B cell (primary cell): Measurements from ENCODE around the gene RNLS. TPM values are rescaled to one million over a fixed set of nuclear protein-coding genes. Genes with fewer than 3 reads are reported as not detected.

Experiments
- ATAC-seq: fragments of 200-7000 bp; cut with Tn5 transposase; one replicate; pipeline ENCODE4 v1.10.0; 2021; ENCODE audit warnings: low read depth, mild to moderate bottlenecking, moderate number of reproducible peaks, moderate library complexity
- CTCF ChIA-PET: fragments of 350-600 bp; sonication (Branson Sonifier 250); formaldehyde crosslinking; loops from one replicate; lab custom pipeline; 2021; ENCODE audit warnings: antibody characterized with exemption, inconsistent platforms; lab: Charles Lee
- POLR2A ChIA-PET: fragments of 350-600 bp; sonication (Branson Sonifier 250); formaldehyde crosslinking; loops from one replicate; lab custom pipeline; 2021; ENCODE audit warnings: antibody characterized with exemption; lab: Charles Lee
- DNase-seq: peaks from one replicate; pipeline ENCODE4 v3.0.0; 2013
- H2AFZ ChIP-seq: 2 replicates; pipeline ENCODE4 v1.6.1; 2012; ENCODE audit warnings: mild to moderate bottlenecking, low read depth, low read length; ENCODE audit not compliant: insufficient read depth, poor library complexity, severe bottlenecking
- H3K27ac ChIP-seq, 2 donors: 1 replicate in 1 of 2; 2 replicates in 1 of 2; pipeline ENCODE4 v1.5.1; 2012 to 2013; ENCODE audit warnings: low read length in 2 of 2, mild to moderate bottlenecking in 2 of 2, moderate library complexity in 1 of 2
- H3K27me3 ChIP-seq, 4 experiments: fragments of 200-600 bp in 1 of 4; sonication (generic) in 1 of 4; replicated peaks in 1 of 4; 1 replicate in 2 of 4; 2 replicates in 2 of 4; pipeline versions ENCODE4 v1.6.1 to v1.7.0; 2013 to 2016; ENCODE audit warnings: low read length in 3 of 4, mild to moderate bottlenecking in 2 of 4, mixed read lengths in 1 of 4, moderate library complexity in 1 of 4; ENCODE audit not compliant: insufficient read depth in 4 of 4, control insufficient read depth in 3 of 4; ENCODE audit errors: control extremely low read depth in 1 of 4
- H3K36me3 ChIP-seq, 2 experiments: replicated peaks in 1 of 2; 1 replicate in 1 of 2; 2 replicates in 1 of 2; pipeline versions ENCODE4 v1.6.1 to v1.7.1; 2013; ENCODE audit warnings: low read length in 1 of 2; ENCODE audit not compliant: insufficient read depth in 2 of 2, control insufficient read depth in 1 of 2; ENCODE audit errors: control extremely low read depth in 1 of 2, extremely low read depth in 1 of 2
- H3K4me1 ChIP-seq, 2 donors: fragments of 200-600 bp in 1 of 2; sonication (generic) in 1 of 2; 1 replicate in 1 of 2; 2 replicates in 1 of 2; pipeline versions ENCODE4 v1.5.1 to v1.6.1; 2013 to 2017; ENCODE audit warnings: low read length in 2 of 2; ENCODE audit not compliant: control insufficient read depth in 2 of 2, insufficient read depth in 2 of 2
- H3K4me2 ChIP-seq: replicated peaks from 2 replicates; pipeline ENCODE3; 2012; ENCODE audit warnings: mild to moderate bottlenecking, low read depth, low read length; ENCODE audit not compliant: poor library complexity, severe bottlenecking
- H3K4me3 ChIP-seq, 5 experiments: fragments of 200-600 bp in 1 of 5; sonication (generic) in 1 of 5; 1 replicate in 3 of 5; 2 replicates in 2 of 5; pipeline versions ENCODE4 v1.5.1 to v1.7.0; 2011 to 2016; ENCODE audit warnings: low read length in 4 of 5, mild to moderate bottlenecking in 4 of 5, low read depth in 2 of 5, control low read depth in 1 of 5, moderate library complexity in 1 of 5; ENCODE audit not compliant: insufficient read depth in 1 of 5; ENCODE audit errors: control extremely low read depth in 1 of 5, extremely low read depth in 1 of 5
- H3K79me2 ChIP-seq: fragments of 200-600 bp; sonication (generic); one replicate; pipeline ENCODE4 v1.6.0; 2016; ENCODE audit warnings: low read length; ENCODE audit not compliant: control insufficient read depth, insufficient read depth
- H3K9ac ChIP-seq: fragments of 200-600 bp; sonication (generic); 2 replicates; pipeline ENCODE4 v1.6.1; 2017; ENCODE audit warnings: mild to moderate bottlenecking, low read length, moderate library complexity
- H3K9me3 ChIP-seq, 3 donors: one replicate each; pipeline versions ENCODE4 v1.6.1 to v1.7.1; 2013; ENCODE audit warnings: low read length in 2 of 3; ENCODE audit not compliant: control insufficient read depth in 2 of 3, insufficient read depth in 1 of 3; ENCODE audit errors: control extremely low read depth in 1 of 3
- H4K20me1 ChIP-seq: 2 replicates; pipeline ENCODE4 v1.6.0; 2012; ENCODE audit warnings: mild to moderate bottlenecking, low read length; ENCODE audit not compliant: insufficient read depth, control insufficient read depth, poor library complexity, severe bottlenecking
- H3K27ac Mint-ChIP-seq: one replicate; pipeline ENCODE4 v1.8.0; 2021; ENCODE audit warnings: mixed read lengths
- H3K27me3 Mint-ChIP-seq: one replicate; pipeline ENCODE4 v1.8.0; 2021; ENCODE audit warnings: mixed read lengths
- H3K4me1 Mint-ChIP-seq: one replicate; pipeline ENCODE4 v1.8.0; 2021; ENCODE audit warnings: mixed read lengths
- H3K4me3 Mint-ChIP-seq: one replicate; pipeline ENCODE4 v1.8.0; 2021; ENCODE audit warnings: mixed read lengths
- H3K9me3 Mint-ChIP-seq: one replicate; pipeline ENCODE4 v1.8.0; 2022; ENCODE audit warnings: mixed read lengths; ENCODE audit not compliant: insufficient read depth
- CTCF ChIP-seq: fragments of 200-600 bp; IDR thresholded peaks from one replicate; pipeline ENCODE4 v1.8.0; 2022; ENCODE audit warnings: antibody characterized with exemption, mild to moderate bottlenecking
- EZH2 ChIP-seq: IDR thresholded peaks from 2 replicates; pipeline ENCODE4 v1.6.1; 2012; ENCODE audit warnings: borderline replicate concordance, low read depth, mild to moderate bottlenecking, moderate library complexity, low read length; ENCODE audit not compliant: insufficient read depth, poor library complexity, severe bottlenecking
- WGBS: methylation state at CpG from one replicate; pipeline ENCODE4 v1.1.5; 2013; ENCODE audit warnings: missing lambda C conversion rate; ENCODE audit not compliant: insufficient coverage; 5-methylcytosine and 5-hydroxymethylcytosine counted together
- intact Hi-C: fragments of 100-400 bp; cut with micrococcal nuclease; formaldehyde crosslinking; loops from one replicate; pipeline ENCODE4 v1.10.0; 2022
- polyA plus RNA-seq: library from polyadenylated mRNA; depleted of rRNA; stranded (reverse); fragments of >200 nt; gene quantifications from 2 replicates; pipeline ENCODE4 v1.2.3, GENCODE V29; 2012
- total RNA-seq, 2 donors: library from RNA; stranded (reverse); fragments of 120-200 nt in 1 of 2; gene quantifications; 1 replicate in 1 of 2; 2 replicates in 1 of 2; pipeline versions ENCODE4 v1.2.3 to v1.2.4, GENCODE V29; 2013 to 2022

The RNLS gene
- total and polyA plus RNA-seq, 2 donors (not counting 1 experiment from before 2014, with no cell fraction given), result 3.5 to 7.5 TPM

GRCh38 chr10:88347597-88348304 lies 235.4 kb downstream of the RNLS start:
- POLR2A ChIA-PET, result interaction anchor here (0.6 kb wide), 1 partner anchor 486 kb away, joined by 3 read pairs; no protein-coding TSS in a partner anchor
- no peaks in the 10 kb centered on the region for H3K27me3 Mint-ChIP-seq
- DNase-seq, result no peak
- no peak overlapping the region for H3K9ac ChIP-seq
- H3K27ac ChIP-seq, result no peak overlapping the region
- H3K4me3 ChIP-seq, result no peak overlapping the region
- no peaks in the 10 kb centered on the region for H3K9me3 Mint-ChIP-seq
- H3K4me3 Mint-ChIP-seq, result no peak overlapping the region
- CTCF ChIA-PET, result interaction anchor here (0.9 kb wide), 1 partner anchor 41 kb away, joined by 4 read pairs; no protein-coding TSS in a partner anchor
- TF ChIP-seq CTCF (no peak), EZH2 (no peak)
- no peaks in the 10 kb centered on the region for H3K79me2 ChIP-seq
- peaks cover 34% of the 10 kb centered on the region for H3K4me1 Mint-ChIP-seq
- 85% methylated on average over 2 of the region's 3 CpGs for WGBS
- H4K20me1 ChIP-seq, result no peaks in the 10 kb centered on the region
- H2AFZ ChIP-seq, result no peak overlapping the region
- H3K27ac Mint-ChIP-seq, result no peak overlapping the region
- no peak overlapping the region for H3K4me2 ChIP-seq
- H3K4me1 ChIP-seq, result peaks cover 8 to 30% of the 10 kb centered on the region in 2 donors
- H3K9me3 ChIP-seq, result no peaks in the 10 kb centered on the region
- H3K27me3 ChIP-seq, result no peaks in the 10 kb centered on the region
- intact Hi-C loops, result no loop called here
- no peak for ATAC-seq
- no peaks in the 10 kb centered on the region for H3K36me3 ChIP-seq

- Histone ChIP-seq H3K9ac (no peak overlapping the region), H2AFZ (no peak overlapping the region), H3K27me3 (no peaks in the 10 kb centered on the region), H3K4me3 (no peak overlapping the region), H3K79me2 (no peaks in the 10 kb centered on the region), H3K27ac (no peak overlapping the region), H3K4me2 (no peak overlapping the region), H4K20me1 (no peaks in the 10 kb centered on the region), H3K36me3 (no peaks in the 10 kb centered on the region), H3K9me3 (no peaks in the 10 kb centered on the region), H3K4me1 (peaks cover 8 to 30% of the 10 kb centered on the region in 2 donors)
- POLR2A ChIA-PET, result no interaction called here
- CTCF ChIA-PET, result interaction anchor here (0.8 to 1.0 kb wide), 2 partner anchors 28 to 233 kb away, joined by 3 read pairs; no protein-coding TSS in a partner anchor
- Mint-ChIP-seq H3K4me3 (no peak overlapping the region), H3K27me3 (no peaks in the 10 kb centered on the region), H3K9me3 (no peaks in the 10 kb centered on the region), H3K27ac (no peak overlapping the region), H3K4me1 (peaks cover 34% of the 10 kb centered on the region)
- DNase-seq (no peak), ATAC-seq (no peak)
- WGBS, result 100% methylated on average over 2 of the region's 2 CpGs
- TF ChIP-seq CTCF (no peak), EZH2 (no peak)
- intact Hi-C loops, result no loop called here
Observed at GRCh38 chr10:88347022-88347421, 236.1 kb downstream of the RNLS start.
